ENCODE measurements around the gene CPSF3. TPM values are rescaled to one million over a fixed set of nuclear protein-coding genes. Genes with fewer than 3 reads are reported as not detected.
A peak's percentile ranks its signal among the peaks of the same experiment; 100 is the strongest.

The CPSF3 gene
- total RNA-seq, 1 donor from 2014 or later = 40.3 TPM

DNA sequence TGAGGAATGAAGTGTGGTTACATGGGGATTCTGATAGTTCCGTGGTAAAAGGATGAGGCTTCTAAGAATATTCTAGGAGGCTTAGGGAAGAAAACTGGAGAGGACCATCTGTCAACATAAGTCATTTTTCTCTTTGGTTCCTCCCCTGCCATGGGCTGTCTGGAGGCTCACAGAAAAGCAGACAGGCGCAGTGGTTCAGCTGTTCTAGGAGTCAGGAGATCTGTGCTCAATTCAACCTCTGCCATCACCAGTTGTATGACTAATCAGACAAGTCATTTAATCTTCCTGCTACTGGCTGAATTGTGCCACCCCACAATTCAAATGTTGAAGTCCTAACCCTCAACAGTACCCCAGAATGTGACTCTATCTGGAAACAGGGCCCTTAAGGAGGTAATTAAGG lies 95.8 kb downstream of the CPSF3 start:
- H2AFZ ChIP-seq (ENCODE audit: low read depth, low read length) = no peak overlapping the region
- Mint-ChIP-seq H3K27ac (ENCODE audit: unreplicated experiment) (peak overlapping the region; percentile 55), H3K9me3 (ENCODE audit: unreplicated experiment) (no peaks in the 10 kb centered on the region), H3K27me3 (ENCODE audit: low read depth, unreplicated experiment) (no peaks in the 10 kb centered on the region), H3K4me3 (ENCODE audit: unreplicated experiment) (no peak overlapping the region), H3K36me3 (ENCODE audit: low read depth, unreplicated experiment) (peaks cover 27% of the 10 kb centered on the region), H3K4me1 (ENCODE audit: low read depth, unreplicated experiment) (peaks cover 2% of the 10 kb centered on the region)
- H3K79me2 ChIP-seq (ENCODE audit: insufficient read depth, low read length) = peaks cover 3% of the 10 kb centered on the region
- peaks cover 7% of the 10 kb centered on the region for H3K4me1 ChIP-seq (ENCODE audit: insufficient read depth, low read length)
- TF ChIP-seq EZH2 (IDR thresholded peaks at IDR 0.05; ENCODE audit: insufficient read depth, low read length) = no peak
- TF ChIP-seq, protein P1, sequence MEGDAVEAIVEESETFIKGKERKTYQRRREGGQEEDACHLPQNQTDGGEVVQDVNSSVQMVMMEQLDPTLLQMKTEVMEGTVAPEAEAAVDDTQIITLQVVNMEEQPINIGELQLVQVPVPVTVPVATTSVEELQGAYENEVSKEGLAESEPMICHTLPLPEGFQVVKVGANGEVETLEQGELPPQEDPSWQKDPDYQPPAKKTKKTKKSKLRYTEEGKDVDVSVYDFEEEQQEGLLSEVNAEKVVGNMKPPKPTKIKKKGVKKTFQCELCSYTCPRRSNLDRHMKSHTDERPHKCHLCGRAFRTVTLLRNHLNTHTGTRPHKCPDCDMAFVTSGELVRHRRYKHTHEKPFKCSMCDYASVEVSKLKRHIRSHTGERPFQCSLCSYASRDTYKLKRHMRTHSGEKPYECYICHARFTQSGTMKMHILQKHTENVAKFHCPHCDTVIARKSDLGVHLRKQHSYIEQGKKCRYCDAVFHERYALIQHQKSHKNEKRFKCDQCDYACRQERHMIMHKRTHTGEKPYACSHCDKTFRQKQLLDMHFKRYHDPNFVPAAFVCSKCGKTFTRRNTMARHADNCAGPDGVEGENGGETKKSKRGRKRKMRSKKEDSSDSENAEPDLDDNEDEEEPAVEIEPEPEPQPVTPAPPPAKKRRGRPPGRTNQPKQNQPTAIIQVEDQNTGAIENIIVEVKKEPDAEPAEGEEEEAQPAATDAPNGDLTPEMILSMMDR (IDR thresholded peaks at IDR 0.05; ENCODE audit: insufficient read depth, low read depth, low read length) = no peak
- FAIRE-seq = no peak
- H3K4me3 ChIP-seq (ENCODE audit: insufficient read depth, low read depth, low read length) = no peak overlapping the region
- H3K4me2 ChIP-seq (ENCODE audit: low read length) = no peak overlapping the region
- peak; percentile 42 for DNase-seq (ENCODE audit: low read depth)
- H3K27ac ChIP-seq (ENCODE audit: low read depth, low read length) = no peak overlapping the region
- peaks cover 15% of the 10 kb centered on the region for H4K20me1 ChIP-seq (ENCODE audit: insufficient read depth, low read length)
- H3K9me3 ChIP-seq (ENCODE audit: insufficient read depth, low read depth, low read length) = no peaks in the 10 kb centered on the region
- H3K27me3 ChIP-seq (ENCODE audit: insufficient read depth, low read length) = no peaks in the 10 kb centered on the region
- H3K9ac ChIP-seq (ENCODE audit: low read length) = no peak overlapping the region
- peaks cover 31% of the 10 kb centered on the region for H3K36me3 ChIP-seq (ENCODE audit: insufficient read depth, low read length)

Other genes starting within 250 kb of the CPSF3 start
- gene ASAP2, start 216.8 kb upstream of the CPSF3 start, total RNA-seq = 47.2 and 62.6 TPM in 2 replicates
- 121 and 126 TPM in 2 replicates for gene ITGB1BP1, start 126 bp upstream of the CPSF3 start, total RNA-seq
- 31.1 and 31.4 TPM in 2 replicates for gene IAH1, start 50.9 kb downstream of the CPSF3 start, total RNA-seq
- gene ADAM17, start 132.2 kb downstream of the CPSF3 start, total RNA-seq = 44.9 and 48.4 TPM in 2 replicates
- 358 and 408 TPM in 2 replicates for gene YWHAQ, start 207.3 kb downstream of the CPSF3 start, total RNA-seq

Data from astrocyte (in vitro differentiated cells and primary cell).